ENCODE measurements around the gene RNASE8. TPM values are rescaled to one million over a fixed set of nuclear protein-coding genes. Genes with fewer than 3 reads are reported as not detected.

RNASE8 gene
- total and polyA plus RNA-seq, 10 of the 15 experiments (the other 5 are each of a cell fraction or from before 2014, with no cell fraction given) = not detected

DNA sequence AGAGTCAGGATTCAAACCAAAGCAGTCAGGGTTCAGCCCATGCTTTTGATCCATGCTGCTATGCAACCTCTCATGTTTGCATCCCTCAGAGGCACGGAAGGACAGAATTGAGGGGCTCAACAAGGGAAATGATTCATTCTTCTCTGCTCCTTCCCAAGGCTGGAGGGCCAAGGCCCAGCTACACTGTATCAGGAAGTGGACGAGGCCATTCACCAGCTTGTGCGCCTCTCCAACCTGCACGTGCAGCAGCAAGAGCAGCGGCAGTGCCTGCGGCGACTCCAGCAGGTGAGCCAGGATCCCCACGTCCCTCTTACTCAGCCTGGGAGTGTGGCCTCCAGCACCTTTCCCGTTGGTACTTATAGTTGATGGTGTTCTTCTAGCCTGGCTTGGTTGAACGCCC, 21.1 kb downstream of the RNASE8 start:
- Histone ChIP-seq H3K36me3 (ENCODE audit: control insufficient read depth in 2 of 2, insufficient read depth in 2 of 2, low read length in 1 of 2) (no peaks in the 10 kb centered on the region), H3K9ac (ENCODE audit: control insufficient read depth, insufficient read depth, low read length) (no peak overlapping the region), H2AFZ (ENCODE audit: control insufficient read depth, low read depth, low read length) (no peak overlapping the region), H3K4me2 (ENCODE audit: control insufficient read depth, insufficient read depth) (no peak overlapping the region), H3K4me1 (ENCODE audit: control insufficient read depth, insufficient read depth, low read length) (no peaks in the 10 kb centered on the region), H4K20me1 (ENCODE audit: control insufficient read depth, insufficient read depth) (no peaks in the 10 kb centered on the region), H3K27me3 (replicated peaks in 1 of 2; ENCODE audit: control insufficient read depth in 2 of 2, insufficient read depth in 2 of 2, low read length in 1 of 2) (peaks cover 0 to 3% of the 10 kb centered on the region in 2 experiments; a peak in 1 of 4 replicates), H3K27ac (ENCODE audit: control insufficient read depth, insufficient read depth) (no peak overlapping the region), H3K79me2 (ENCODE audit: control insufficient read depth, insufficient read depth, low read length) (no peaks in the 10 kb centered on the region), H3K4me3 (no peak overlapping the region), H3K9me3 (replicated peaks; ENCODE audit: control insufficient read depth, insufficient read depth, low read length) (no peaks in the 10 kb centered on the region)
- ChIA-PET CTCF (interaction anchor here (1.3 to 1.9 kb wide), 2 partner anchors 7 to 26 kb away, joined by 6 to 9 read pairs; no protein-coding TSS in a partner anchor), SMC1A (ENCODE audit: uncharacterized antibody, unreplicated experiment) (no interaction called here), POLR2A (no interaction called here), RAD21 (ENCODE audit: unreplicated experiment) (no interaction called here)
- intact Hi-C loops (cut with micrococcal nuclease; ENCODE audit: unreplicated experiment) = no loop called here
- in situ Hi-C loops (cut with MboI) = no loop called here
- TF ChIP-seq PAX5 (IDR thresholded peaks at IDR 0.05; ENCODE audit: borderline replicate concordance, low read depth, low read length) (no peak), CREB1 (IDR thresholded peaks at IDR 0.05; ENCODE audit: low read depth) (no peak), MXI1 (IDR thresholded peaks at IDR 0.05; ENCODE audit: low read depth, low read length) (no peak), KDM1A (IDR thresholded peaks at IDR 0.05; ENCODE audit: borderline replicate concordance) (no peak), JUNB (IDR thresholded peaks at IDR 0.05) (no peak), ZNF592 (IDR thresholded peaks at IDR 0.05) (no peak)
- TF ChIP-seq, protein P1, sequence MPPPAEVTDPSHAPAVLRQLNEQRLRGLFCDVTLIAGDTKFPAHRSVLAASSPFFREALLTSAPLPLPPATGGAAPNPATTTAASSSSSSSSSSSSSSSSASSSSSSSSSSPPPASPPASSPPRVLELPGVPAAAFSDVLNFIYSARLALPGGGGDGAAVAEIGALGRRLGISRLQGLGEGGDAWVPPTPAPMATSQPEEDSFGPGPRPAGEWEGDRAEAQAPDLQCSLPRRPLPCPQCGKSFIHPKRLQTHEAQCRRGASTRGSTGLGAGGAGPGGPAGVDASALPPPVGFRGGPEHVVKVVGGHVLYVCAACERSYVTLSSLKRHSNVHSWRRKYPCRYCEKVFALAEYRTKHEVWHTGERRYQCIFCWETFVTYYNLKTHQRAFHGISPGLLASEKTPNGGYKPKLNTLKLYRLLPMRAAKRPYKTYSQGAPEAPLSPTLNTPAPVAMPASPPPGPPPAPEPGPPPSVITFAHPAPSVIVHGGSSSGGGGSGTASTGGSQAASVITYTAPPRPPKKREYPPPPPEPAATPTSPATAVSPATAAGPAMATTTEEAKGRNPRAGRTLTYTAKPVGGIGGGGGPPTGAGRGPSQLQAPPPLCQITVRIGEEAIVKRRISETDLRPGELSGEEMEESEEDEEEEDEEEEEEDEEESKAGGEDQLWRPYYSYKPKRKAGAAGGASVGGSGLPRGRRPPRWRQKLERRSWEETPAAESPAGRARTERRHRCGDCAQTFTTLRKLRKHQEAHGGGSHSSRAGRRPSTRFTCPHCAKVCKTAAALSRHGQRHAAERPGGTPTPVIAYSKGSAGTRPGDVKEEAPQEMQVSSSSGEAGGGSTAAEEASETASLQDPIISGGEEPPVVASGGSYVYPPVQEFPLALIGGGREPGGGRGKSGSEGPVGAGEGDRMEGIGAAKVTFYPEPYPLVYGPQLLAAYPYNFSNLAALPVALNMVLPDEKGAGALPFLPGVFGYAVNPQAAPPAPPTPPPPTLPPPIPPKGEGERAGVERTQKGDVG (CRISPR knock-in tag; IDR thresholded peaks at IDR 0.05) = no peak
- BruUV-seq (replicated peaks) = no TSS peak
- no peak for FAIRE-seq
- ATAC-seq = no peak
- 13% methylated on average over 10 of the region's 10 CpGs for WGBS (ENCODE audit: insufficient coverage, insufficient replicate concordance, low lambda C conversion rate, missing lambda C conversion rate)
- DNase-seq (ENCODE audit: low read depth, low spot score) = no peak

Data from GM12878 (cell line).